ENCODE results near the gene CDK6. TPM values are rescaled to one million over a fixed set of nuclear protein-coding genes. Genes with fewer than 3 reads are reported as not detected.

The CDK6 gene
- total and polyA plus RNA-seq, 4 donors = 3.3 to 35.0 (median 12.0) TPM

DNA sequence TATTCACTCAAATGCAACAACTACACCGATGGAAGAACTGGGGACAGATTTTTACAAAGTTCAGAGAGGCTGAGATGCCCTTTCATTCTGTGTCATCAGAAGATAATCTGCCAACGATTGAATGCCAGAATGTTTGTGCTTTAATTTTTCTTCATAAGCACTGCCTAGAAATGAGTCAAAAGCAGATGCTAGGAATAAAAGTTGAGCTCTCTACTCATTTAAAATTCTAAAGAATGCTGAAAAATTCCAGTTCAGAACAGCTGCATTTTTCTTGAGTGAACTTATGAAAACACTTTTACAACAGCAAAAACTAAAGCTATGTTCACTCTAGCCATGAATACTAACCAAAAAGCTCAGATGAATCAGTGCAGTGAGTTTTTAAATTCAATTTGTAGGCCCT lies 223.9 kb downstream of the CDK6 start:
- no peaks in the 10 kb centered on the region for H3K27me3 ChIP-seq (ENCODE audit: control insufficient read depth in 4 of 4, insufficient read depth in 4 of 4, low read length in 3 of 4)
- no peaks in the 10 kb centered on the region for H3K9me3 ChIP-seq (ENCODE audit: control insufficient read depth in 4 of 4, low read length in 3 of 4)
- no peak overlapping the region for H3K9ac ChIP-seq (ENCODE audit: low read depth in 1 of 2, low read length in 2 of 2)
- H3K4me3 ChIP-seq (ENCODE audit: low read depth in 1 of 3, low read length in 3 of 3) = no peak overlapping the region
- TF ChIP-seq, protein P1, sequence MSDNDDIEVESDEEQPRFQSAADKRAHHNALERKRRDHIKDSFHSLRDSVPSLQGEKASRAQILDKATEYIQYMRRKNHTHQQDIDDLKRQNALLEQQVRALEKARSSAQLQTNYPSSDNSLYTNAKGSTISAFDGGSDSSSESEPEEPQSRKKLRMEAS (IDR thresholded peaks at IDR 0.05) = no peak
- TF ChIP-seq SP1 (IDR thresholded peaks at IDR 0.05) (no peak), RAD21 (IDR thresholded peaks at IDR 0.05) (no peak), GABPA (IDR thresholded peaks at IDR 0.05 in 1 of 2, conservative IDR thresholded peaks at IDR 0.05 in 1 of 2) (no peak), JUND (IDR thresholded peaks at IDR 0.05) (no peak), RXRA (IDR thresholded peaks at IDR 0.05) (no peak), YY1 (IDR thresholded peaks at IDR 0.05) (no peak), FOXA2 (IDR thresholded peaks at IDR 0.05) (no peak), HNF4A (conservative IDR thresholded peaks at IDR 0.05) (no peak), EGR1 (IDR thresholded peaks at IDR 0.05; ENCODE audit: low read depth in 2 of 2) (no peak), TAF1 (conservative IDR thresholded peaks at IDR 0.05) (no peak), NR2F2 (IDR thresholded peaks at IDR 0.05) (no peak), FOXA1 (IDR thresholded peaks at IDR 0.05) (no peak), HNF4G (IDR thresholded peaks at IDR 0.05) (no peak)
- TF ChIP-seq, protein P2, sequence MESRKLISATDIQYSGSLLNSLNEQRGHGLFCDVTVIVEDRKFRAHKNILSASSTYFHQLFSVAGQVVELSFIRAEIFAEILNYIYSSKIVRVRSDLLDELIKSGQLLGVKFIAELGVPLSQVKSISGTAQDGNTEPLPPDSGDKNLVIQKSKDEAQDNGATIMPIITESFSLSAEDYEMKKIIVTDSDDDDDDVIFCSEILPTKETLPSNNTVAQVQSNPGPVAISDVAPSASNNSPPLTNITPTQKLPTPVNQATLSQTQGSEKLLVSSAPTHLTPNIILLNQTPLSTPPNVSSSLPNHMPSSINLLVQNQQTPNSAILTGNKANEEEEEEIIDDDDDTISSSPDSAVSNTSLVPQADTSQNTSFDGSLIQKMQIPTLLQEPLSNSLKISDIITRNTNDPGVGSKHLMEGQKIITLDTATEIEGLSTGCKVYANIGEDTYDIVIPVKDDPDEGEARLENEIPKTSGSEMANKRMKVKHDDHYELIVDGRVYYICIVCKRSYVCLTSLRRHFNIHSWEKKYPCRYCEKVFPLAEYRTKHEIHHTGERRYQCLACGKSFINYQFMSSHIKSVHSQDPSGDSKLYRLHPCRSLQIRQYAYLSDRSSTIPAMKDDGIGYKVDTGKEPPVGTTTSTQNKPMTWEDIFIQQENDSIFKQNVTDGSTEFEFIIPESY (IDR thresholded peaks at IDR 0.05) = no peak
- TF ChIP-seq, protein P3, sequence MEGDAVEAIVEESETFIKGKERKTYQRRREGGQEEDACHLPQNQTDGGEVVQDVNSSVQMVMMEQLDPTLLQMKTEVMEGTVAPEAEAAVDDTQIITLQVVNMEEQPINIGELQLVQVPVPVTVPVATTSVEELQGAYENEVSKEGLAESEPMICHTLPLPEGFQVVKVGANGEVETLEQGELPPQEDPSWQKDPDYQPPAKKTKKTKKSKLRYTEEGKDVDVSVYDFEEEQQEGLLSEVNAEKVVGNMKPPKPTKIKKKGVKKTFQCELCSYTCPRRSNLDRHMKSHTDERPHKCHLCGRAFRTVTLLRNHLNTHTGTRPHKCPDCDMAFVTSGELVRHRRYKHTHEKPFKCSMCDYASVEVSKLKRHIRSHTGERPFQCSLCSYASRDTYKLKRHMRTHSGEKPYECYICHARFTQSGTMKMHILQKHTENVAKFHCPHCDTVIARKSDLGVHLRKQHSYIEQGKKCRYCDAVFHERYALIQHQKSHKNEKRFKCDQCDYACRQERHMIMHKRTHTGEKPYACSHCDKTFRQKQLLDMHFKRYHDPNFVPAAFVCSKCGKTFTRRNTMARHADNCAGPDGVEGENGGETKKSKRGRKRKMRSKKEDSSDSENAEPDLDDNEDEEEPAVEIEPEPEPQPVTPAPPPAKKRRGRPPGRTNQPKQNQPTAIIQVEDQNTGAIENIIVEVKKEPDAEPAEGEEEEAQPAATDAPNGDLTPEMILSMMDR (IDR thresholded peaks at IDR 0.05; ENCODE audit: low read depth, low read length, missing input control) = no peak
- TF ChIP-seq, protein P4, sequence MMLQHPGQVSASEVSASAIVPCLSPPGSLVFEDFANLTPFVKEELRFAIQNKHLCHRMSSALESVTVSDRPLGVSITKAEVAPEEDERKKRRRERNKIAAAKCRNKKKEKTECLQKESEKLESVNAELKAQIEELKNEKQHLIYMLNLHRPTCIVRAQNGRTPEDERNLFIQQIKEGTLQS (IDR thresholded peaks at IDR 0.05) = no peak
- TF ChIP-seq, protein P5, sequence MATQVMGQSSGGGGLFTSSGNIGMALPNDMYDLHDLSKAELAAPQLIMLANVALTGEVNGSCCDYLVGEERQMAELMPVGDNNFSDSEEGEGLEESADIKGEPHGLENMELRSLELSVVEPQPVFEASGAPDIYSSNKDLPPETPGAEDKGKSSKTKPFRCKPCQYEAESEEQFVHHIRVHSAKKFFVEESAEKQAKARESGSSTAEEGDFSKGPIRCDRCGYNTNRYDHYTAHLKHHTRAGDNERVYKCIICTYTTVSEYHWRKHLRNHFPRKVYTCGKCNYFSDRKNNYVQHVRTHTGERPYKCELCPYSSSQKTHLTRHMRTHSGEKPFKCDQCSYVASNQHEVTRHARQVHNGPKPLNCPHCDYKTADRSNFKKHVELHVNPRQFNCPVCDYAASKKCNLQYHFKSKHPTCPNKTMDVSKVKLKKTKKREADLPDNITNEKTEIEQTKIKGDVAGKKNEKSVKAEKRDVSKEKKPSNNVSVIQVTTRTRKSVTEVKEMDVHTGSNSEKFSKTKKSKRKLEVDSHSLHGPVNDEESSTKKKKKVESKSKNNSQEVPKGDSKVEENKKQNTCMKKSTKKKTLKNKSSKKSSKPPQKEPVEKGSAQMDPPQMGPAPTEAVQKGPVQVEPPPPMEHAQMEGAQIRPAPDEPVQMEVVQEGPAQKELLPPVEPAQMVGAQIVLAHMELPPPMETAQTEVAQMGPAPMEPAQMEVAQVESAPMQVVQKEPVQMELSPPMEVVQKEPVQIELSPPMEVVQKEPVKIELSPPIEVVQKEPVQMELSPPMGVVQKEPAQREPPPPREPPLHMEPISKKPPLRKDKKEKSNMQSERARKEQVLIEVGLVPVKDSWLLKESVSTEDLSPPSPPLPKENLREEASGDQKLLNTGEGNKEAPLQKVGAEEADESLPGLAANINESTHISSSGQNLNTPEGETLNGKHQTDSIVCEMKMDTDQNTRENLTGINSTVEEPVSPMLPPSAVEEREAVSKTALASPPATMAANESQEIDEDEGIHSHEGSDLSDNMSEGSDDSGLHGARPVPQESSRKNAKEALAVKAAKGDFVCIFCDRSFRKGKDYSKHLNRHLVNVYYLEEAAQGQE (IDR thresholded peaks at IDR 0.05) = no peak
- peaks cover 0 to 22% (median 11%) of the 10 kb centered on the region in 4 donors for H3K36me3 ChIP-seq (ENCODE audit: control insufficient read depth in 4 of 4, insufficient read depth in 3 of 4, low read depth in 1 of 4, low read length in 3 of 4)
- H3K27ac ChIP-seq (ENCODE audit: low read depth in 1 of 2, low read length in 2 of 2) = no peak overlapping the region
- peaks cover 0 to 5% (median 3%) of the 10 kb centered on the region in 4 donors for H3K4me1 ChIP-seq (ENCODE audit: control insufficient read depth in 4 of 4, insufficient read depth in 4 of 4, low read length in 3 of 4)
- 77% methylated on average over 2 of the region's 2 CpGs for WGBS
- DNase-seq (ENCODE audit: low spot score) = no peak

Measured in liver (tissue), 9 donors.